NCI-H2107 (cell line): ENCODE results near the gene SZT2.

Source experiments
- DNase-seq: peaks from one replicate; lab custom pipeline; 2025; lab: John Stamatoyannopoulos, UW

Gene SZT2

DNA sequence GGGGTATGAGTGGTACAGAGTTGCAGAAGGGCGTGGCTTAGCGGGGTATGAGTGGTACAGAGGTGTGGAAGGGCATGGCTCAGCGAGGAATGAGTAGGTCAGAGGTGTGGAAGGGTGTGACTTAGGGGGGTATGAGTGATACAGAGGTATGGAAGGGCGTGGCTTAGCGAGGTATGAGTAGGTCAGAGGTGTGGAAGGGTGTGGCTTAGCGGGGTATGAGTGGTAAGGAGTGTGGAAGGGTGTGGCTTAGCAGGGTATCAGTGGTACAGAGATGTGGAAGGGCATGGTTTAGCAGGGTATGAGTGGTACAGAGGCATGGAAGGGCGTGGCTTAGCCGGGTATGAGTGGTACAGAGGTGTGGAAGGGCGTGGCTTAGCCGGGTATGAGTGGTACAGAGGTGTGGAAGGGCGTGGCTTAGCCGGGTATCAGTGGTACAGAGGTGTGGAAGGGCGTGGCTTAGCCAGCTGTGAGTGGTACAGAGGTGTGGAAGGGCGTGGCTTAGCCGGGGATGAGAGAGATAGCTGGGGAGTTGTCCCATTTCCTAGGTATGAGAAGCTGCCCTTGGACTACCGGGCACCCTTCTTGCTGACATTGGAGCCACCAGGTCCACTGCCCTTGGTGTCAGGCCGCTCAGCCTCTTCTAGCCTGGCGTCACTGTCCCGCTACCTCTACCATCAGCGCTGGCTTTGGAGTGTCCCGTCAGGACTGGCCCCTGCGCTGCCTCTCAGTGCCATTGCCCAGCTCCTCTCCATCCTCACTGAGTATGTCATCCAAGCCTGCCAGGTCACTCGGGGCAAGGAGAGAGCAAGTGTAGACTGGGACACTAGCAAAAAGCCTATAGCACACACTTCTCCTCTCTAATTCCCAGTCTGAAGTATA, 34.2 kb downstream of the SZT2 start:
- no peak for DNase-seq

DNA sequence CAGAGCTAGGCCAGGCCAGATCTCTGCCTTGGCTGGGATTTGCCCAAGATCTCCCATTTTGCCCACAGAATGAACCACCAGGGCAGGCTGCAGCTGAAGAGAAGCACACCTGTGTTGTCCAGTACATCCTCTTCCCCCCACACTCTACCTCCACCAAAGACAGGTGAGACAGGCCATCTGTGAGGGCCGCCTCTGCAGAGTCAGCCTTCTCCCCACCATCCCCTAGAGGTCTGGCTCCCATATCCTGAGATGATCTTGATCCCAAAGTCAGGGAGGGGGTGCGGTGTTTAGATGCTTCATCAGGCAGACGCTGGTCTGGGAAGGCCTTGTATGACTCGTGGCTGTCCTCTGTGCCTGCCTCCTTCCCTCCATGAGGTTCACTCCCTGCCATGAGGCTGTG, 35.3 kb downstream of the SZT2 start:
- no peak for DNase-seq

DNA sequence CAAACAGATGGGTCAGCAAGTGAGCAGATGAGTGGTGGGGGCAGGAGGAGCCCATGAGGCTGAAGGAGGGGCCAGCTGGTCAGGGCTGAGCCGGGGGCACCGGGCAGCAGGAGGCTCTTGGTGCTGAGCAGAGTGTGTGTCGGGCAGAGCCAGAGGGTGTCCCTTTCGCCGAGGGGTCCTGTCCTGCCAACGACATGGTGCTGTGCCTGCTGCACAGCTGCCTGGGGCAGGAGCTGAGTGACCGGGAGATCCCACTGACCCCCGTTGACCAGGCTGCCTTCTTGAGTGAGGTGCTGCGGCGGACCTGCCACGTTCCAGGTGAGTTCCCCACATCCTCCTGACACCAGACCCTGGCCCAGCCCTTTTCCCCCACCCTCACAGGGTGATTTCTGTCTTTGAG, 36.5 kb downstream of the SZT2 start:
- DNase-seq, result no peak

DNA sequence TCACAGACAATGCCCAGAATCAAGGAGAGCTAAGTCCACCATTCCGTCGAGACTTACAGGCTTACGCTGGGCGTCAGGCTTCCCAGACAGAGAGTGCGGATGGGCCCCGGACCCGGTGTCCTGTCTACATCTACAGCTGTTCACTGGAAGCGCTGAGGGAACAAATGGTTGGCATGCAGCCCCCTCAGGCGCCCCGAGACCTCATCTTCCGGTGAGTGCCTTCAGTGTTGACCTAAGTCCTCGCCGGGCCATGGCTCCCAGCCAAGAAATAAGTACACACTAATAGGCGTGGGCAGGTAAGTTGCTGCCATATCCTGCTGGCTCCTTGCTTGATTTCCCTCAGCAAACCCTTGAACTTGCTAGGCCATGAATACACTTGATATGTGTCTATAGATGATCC, 37.8 kb downstream of the SZT2 start:
- no peak for DNase-seq

DNA sequence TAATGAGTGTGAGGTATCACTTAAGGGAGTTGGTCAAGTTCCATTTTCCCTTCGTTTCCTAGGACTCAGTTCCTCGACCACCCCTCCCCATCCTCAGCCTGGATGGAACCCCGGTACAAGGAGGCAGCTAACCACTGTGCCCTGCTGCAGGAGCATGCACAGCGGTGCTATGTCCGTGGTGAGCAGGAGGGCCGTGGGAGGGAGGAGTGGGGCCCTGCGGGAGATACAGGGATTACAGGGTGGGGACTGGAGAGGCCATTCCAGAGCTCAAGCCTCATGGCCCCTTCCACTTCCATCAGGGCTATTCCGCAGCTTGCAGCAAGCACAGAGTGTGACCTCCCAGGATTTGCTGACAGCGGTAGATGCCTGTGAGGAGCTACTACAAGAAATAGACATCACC, 38.2 kb downstream of the SZT2 start:
- no peak for DNase-seq

DNA sequence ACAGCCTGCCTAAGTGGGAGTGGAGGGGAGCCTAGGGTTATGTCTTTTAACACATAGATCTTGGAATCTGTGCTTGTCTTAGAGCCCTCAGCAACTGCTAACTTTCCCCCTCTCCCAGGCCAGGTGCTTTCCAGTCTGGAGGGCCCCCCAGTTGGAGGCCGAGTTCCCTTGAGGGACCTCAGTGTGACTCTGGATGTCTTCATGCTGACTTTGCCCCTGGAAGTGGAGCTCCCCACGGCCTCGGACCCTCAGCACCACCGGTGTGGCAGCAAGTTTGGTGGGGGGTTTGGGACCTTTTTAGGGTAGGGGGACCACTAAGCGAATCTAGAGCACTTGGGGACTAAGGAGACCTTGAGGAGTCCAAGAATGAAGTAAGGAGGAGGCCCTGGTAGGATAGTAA, 41.1 kb downstream of the SZT2 start:
- DNase-seq, result no peak

DNA sequence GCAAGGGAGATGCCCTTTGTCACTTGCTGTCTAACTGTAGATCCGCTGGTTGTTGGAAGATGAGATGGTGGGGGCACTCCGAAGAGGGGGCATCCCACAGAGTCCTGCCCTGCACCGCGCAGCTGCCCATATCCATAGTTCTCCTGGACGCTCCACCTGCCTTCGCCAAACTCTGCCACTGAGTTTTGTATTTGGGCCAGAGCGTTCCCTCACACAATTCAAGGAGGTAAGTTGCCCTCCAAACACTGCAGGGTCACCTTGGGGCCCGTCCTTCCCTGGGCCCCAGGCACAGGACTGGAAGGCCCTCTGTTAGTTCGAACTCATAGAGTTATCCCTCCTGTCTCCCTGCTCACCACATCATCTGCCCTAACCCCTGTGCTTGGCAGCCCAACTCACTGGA, 42.0 kb downstream of the SZT2 start:
- DNase-seq, result no peak

DNA sequence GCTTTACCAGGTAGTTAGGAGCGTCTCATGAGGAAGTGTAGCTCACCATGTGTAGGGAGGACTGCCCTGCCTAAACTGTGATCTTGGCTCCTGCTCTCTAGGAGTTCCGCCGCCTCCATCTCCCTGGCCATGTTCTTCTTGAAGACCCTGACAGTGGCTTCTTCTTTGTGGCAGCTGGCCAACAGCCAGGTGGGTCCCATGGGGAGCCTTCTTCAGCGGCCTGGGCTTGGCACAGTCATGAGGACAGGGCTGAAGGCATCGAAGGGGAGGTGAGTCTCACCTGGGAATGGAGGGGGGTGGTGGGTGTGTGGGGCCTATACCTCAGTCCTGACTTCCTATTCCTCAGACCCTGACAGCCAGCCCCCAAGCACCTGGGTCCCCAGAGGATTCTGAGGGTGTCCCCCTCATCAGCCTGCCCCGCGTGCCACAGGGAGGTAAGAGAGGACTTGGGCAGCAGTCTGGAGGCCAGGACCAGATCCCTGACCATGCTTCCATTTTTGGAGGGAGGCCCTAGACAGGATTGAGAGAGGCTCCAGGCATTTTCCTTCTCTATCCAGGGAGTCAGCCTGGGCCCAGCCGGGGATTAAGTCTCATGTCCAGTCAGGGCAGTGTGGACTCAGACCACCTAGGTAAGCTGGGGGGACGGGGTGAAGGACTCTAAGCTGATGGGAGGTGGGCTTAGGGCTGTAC, 42.6 kb downstream of the SZT2 start:
- no peak for DNase-seq

DNA sequence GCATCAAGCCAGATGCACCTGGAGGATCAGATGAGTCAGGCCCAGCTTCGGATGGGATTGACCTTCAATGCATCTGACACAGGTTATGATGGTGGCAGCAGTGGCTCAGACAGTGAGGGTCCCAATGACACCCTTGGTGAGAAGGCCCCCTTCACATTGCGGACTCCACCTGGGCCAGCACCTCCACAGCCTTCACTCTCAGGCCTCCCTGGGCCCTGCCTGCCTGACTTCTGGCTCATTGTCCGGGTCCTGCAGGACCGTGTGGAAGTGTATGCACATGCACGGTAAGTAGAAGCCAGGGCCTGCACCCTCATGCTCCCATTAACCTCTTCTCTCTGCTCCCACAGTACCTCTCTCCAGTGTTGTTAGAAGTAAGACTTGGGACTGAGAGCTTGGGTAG, 43.2 kb downstream of the SZT2 start:
- DNase-seq, result no peak

DNA sequence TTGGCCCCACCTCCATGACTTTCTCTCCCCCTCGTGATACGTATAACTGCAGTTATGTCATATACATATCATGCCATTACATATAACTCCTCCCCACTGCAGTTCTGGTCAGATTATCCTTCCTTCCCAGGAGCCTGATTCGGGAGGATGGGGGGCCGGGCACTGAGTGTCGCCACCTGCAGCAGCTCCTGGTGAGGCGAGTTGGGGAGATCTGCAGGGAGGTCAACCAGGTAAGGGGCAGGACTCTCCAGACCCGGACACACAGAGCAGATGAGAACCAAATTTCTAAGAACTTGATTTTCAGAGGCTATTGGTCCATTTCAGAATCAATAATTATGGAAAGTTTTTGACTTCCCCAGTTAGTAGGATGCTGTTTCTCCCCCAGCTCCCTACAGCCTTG, 44.6 kb downstream of the SZT2 start:
- no peak for DNase-seq

DNA sequence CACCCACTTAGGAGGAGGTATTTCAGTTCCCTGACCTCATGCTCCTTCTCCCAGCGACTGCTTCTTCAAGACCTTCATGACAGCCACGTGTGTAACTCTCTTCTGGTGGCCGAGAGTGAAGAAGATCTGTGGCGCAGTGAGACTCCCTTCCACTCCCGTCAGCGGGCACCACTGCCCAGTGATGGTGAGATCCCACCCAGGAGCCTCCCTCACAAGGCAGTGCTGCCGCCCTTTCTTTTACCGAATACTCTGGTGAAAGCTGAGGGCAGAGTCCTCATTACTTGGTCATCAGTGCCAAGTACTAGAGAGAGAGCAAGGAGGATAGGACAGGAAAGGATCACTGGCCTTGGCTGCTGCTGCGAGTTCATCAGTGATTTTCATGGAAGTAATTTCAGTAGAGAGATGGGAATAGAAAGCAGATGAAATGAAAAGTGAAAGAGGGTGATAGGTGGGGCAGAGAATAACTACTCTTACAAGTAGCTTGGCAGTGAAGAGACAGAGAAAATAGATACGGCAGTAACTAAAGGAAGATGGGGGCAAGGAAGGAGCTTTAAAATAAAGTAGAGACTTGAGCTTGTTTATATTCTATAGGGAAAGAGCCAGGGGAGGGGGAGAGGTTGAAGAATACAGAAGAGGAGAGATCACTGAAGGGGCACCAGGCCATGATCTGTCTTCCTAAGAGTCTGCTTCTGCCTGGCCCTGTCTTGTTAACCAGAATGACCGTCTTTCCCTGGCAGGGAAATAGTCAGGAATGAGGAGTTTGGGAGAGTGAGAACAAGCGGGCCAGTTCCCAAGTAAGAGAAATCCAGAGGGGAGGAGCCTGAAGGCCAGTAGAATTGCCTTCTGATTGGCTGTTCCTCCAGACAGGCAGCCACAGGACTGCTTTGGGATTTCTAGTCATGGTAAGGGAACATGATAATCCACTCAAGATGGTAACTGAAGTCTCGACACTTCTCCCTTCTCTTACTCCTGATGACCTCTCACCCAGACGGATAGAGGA, 45.7 kb downstream of the SZT2 start:
- DNase-seq, result no peak

DNA sequence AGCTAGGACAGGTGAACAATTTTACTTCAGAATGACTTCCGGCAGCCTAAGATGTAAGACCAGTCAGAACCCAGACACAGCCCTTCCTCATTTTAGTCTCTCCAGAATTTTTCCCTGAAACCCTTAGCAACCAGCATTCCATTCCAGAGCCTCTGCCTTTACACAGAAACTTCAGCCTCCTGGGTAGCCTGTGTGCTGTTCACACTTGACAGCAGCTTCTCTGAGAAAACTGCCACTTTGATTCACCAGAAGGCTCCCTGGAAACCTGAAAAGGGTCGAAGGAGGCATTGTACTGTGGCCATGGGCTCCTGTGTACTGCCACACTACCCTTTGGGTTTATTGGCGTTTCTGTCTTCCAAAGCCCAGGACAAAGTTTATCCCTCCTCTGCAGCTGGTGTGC, 46.7 kb downstream of the SZT2 start:
- no peak for DNase-seq

DNA sequence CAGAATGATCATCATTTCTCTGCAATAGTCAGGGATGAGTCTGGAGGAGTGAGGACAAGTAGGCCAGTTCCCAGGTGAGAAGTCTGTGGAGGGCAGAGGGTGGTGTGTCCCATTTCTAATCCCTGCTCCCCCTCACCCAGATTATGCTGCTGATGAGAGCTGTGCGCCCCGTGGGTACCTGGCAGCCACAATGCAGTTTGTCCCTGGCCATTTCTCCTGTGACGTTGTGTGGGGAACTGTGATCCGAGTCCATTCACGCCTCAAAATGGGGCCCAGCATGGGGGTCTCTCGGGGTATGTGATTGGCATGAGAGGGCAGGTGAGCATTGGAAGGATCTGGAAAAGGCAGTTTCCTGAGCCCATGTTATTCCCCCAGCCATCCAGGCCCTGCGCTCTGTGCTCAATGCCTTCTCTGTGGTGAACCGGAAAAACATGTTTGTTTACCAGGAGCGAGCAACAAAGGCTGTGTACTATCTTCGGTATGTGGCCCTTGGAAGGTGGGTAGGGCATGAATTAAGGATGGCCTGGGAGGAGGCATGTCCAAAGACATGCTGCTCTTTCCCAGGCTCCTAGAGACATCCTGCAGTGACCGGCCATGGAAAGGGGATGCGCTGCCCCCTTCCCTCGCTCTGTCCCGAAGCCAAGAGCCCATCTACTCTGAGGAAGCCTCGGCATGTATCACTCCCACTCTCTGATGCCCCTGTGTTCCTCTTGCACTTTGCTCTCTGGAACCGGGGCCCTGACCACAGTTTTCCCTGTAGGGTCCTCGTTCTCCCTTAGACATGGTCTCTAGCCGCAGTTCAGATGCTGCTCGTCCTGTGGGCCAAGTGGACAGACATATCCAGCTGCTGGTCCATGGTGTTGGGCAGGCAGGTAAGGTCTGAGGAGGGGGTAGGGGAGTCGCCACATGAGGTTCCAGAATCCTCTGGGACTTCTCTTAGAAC, 47.6 kb downstream of the SZT2 start:
- DNase-seq, result no peak

DNA sequence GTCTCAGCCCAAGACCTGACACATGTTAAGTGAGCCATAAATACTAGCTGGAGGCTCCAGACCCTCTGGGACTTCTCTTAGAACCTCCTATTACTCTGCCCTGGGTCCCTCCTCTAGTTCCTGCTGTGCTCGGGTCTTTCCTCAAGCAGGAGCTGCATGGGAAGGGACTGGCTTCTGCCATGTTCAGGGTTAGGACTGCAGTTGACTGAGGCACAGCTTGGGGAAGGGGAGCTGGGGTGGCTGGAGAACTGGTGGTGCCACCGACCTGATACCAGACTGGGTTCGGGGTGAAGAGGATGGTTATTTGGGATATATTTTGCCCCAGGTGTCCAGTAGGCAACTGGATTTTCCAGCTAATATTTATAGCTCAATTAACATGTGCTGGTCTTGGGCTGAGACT, 48.3 kb downstream of the SZT2 start:
- no peak for DNase-seq

DNA sequence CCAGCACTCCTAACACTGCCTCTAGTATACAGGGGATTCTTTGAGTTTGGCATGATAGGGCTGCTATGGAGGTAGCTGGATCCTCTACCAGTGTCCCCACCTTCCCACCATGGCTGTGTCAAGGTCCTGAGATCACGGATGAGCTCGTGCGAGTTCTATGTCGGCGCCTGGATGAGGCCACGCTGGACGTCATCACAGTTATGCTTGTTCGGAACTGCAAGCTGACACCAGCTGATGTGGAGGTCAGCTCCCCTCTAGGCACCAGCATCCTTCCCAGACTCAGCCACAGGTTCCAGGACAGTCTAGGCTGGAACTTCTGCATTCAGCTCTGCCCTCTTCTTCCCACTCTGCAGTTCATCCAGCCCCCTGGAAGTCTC, 48.9 kb downstream of the SZT2 start:
- DNase-seq, result no peak

DNA sequence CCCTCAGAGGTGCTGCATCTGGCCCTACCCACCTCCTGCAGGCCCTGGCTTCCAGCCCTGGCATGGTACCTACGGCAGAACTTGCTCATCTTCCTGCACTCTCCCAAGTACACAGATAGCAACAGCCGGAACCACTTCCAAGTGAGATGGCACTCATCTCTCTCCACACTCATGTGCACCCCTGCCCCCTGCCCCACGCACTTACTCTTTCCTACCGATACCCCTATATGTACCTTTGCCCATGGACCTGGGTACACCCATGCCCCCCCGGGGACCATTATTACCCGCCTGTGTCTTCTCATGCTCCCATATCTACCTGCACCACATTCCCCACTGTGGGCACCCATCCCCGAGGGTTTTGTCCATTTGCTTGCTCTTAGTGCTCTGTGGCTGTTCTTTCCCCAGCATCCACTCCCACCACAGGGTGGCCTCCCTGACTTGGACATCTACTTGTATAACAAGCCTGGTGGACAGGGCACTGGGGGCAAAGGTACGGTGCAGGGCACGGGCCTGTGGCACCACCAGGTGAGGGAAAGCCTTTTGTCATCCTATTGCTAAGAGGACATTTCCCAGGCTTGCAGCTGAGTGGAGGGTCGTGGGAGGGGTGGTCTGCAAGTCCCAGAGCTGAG, 49.4 kb downstream of the SZT2 start:
- no peak for DNase-seq

DNA sequence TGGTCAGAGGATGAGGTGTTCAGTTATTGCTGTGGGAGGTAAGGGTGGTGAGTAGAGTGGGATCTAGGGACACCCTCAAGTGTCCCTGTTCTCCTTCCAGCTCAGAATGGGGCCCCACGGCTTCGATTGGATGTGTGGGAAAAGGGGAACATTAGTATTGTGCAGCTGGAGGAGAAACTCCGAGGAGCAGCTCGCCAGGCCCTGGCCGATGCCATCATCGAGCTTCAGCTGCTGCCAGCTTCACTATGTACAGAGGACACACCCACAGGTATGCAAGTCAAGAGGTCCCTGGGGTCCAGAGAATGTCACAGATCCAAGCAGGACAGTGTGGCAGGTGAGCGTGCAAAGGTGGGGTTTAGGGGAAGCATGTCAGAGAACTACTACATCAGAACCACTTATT, 50.1 kb downstream of the SZT2 start:
- peak; percentile 77 for DNase-seq

DNA sequence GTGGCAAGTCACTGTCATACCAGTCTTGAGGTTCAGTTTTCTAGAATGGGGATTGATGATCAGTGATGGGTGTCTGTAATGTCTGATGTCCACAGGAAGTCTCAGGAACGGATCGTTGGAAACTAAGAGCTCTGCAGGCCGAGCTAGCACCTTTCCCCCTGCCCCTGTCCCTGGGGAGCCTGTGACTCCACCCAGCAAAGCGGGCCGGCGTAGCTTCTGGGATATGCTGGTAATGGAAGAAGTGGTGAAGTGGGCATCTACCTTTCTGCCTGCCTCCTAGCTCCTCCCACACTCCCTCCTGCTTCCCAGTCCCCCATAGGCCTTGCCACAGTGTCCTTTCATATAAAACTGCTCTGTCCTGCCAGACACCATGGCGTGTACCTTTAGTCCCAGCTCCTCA, 50.7 kb downstream of the SZT2 start:
- peak; percentile 50 for DNase-seq

DNA sequence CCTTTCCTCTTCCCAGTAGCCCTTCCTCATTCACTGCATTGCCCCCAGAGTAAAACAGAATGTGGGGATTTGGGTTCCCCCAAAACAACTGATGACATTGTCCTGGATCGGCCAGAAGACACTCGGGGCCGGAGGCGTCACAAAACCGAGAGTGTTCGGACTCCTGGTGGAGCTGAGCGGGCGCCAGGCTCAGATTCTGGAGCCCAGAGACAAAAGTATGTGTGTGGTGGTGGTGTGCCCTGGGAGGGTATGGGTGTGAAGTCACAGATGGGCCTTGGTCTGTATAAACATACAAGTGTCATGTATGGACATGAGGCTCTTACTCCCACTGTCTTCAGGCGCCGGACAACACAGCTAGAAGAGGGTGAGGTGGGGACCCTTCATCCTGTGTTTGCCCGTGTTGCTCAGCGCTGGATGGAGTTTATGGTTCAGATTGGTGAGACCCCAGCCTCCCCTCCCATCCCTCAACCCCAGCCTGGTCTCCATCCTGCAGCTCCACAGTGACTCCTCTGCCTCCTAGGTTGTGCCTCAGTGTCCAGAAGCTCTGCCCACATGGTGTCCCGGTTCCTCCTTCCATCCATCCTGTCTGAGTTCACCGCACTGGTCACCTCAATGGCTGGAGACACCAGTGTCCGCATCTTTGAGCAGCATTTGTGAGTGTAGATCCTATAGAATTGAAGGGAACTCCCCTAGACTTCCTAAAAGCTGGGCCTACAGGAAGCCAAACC, 51.6 kb downstream of the SZT2 start:
- no peak for DNase-seq
